KMS-11 (cell line): ENCODE data around the gene A1BG.

Experiments used
- H2AFZ ChIP-seq: fragments of 200-600 bp; sonication (generic); 2 replicates; pipeline ENCODE4 v1.6.1; 2016; ENCODE audit warnings: antibody characterized with exemption, mixed run types, low read depth
- H3K27ac ChIP-seq: fragments of 200-600 bp; sonication (generic); 2 replicates; pipeline ENCODE4 v1.6.1; 2016; ENCODE audit warnings: mild to moderate bottlenecking, mixed run types
- H3K27me3 ChIP-seq: fragments of 200-600 bp; sonication (generic); 2 replicates; pipeline ENCODE4 v1.6.1; 2017; ENCODE audit warnings: mild to moderate bottlenecking, low read depth, mixed run types, moderate library complexity; ENCODE audit not compliant: insufficient read depth
- H3K36me3 ChIP-seq: fragments of 200-600 bp; sonication (generic); 2 replicates; pipeline ENCODE4 v1.6.1; 2017; ENCODE audit warnings: mild to moderate bottlenecking, mixed run types; ENCODE audit not compliant: insufficient read depth
- H3K4me1 ChIP-seq: fragments of 200-600 bp; sonication (generic); 2 replicates; pipeline ENCODE4 v1.6.1; 2016; ENCODE audit warnings: mild to moderate bottlenecking, low read depth, mixed run types; ENCODE audit not compliant: poor library complexity, severe bottlenecking
- H3K4me2 ChIP-seq: fragments of 200-600 bp; sonication (generic); 2 replicates; pipeline ENCODE4 v1.7.0; 2016; ENCODE audit warnings: mild to moderate bottlenecking, mixed run types
- H3K4me3 ChIP-seq: fragments of 200-600 bp; sonication (generic); IDR thresholded peaks from 2 replicates; pipeline ENCODE4 v1.6.1; 2017; ENCODE audit warnings: low read depth, low read length, mixed read lengths; ENCODE audit not compliant: insufficient read depth
- H3K79me2 ChIP-seq: fragments of 200-600 bp; sonication (generic); 2 replicates; pipeline ENCODE4 v1.6.1; 2016; ENCODE audit warnings: low read depth, mixed run types; ENCODE audit not compliant: insufficient read depth
- H3K9ac ChIP-seq: fragments of 200-600 bp; sonication (generic); 2 replicates; pipeline ENCODE4 v1.6.1; 2016; ENCODE audit warnings: mild to moderate bottlenecking, mixed run types
- H4K20me1 ChIP-seq: fragments of 200-600 bp; sonication (generic); 2 replicates; pipeline ENCODE4 v1.6.1; 2016; ENCODE audit warnings: mild to moderate bottlenecking, mixed run types; ENCODE audit not compliant: insufficient read depth
- TF ChIP-seq, protein P1 (sequence below): fragments of 200-600 bp; sonication (generic); conservative IDR thresholded peaks from 2 replicates; pipeline ENCODE4 v1.6.1; 2017; ENCODE audit warnings: low read depth, mild to moderate bottlenecking, antibody characterized with exemption, low read length, moderate library complexity, mixed read lengths

Gene A1BG

DNA sequence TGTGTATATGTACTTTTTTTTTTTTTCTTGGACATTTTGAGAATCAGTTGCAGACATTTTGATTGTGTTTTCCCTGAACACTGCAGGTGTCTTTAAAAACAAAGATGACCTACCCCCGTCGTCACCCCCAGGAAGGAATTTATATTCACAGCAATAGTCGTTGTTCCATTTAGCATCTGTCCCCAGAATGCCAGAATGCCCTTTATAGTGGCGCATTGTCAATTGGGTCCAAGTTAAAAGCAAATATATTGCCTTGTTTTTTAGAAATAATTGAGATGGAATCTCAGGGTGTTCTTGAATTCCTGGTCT is 40.4 kb upstream of the A1BG start:
- Histone ChIP-seq H3K36me3 (peaks cover 21% of the 10 kb centered on the region; the same call in 1 of the 2 replicates), H3K4me3 (no peak overlapping the region), H2AFZ (no peak overlapping the region), H3K27ac (no peak overlapping the region), H3K79me2 (peaks cover 36% of the 10 kb centered on the region), H3K27me3 (no peaks in the 10 kb centered on the region), H3K9ac (no peak overlapping the region), H3K4me2 (no peak overlapping the region), H3K4me1 (peaks cover 29% of the 10 kb centered on the region), H4K20me1 (peaks cover 12% of the 10 kb centered on the region)
- TF ChIP-seq, protein P1, sequence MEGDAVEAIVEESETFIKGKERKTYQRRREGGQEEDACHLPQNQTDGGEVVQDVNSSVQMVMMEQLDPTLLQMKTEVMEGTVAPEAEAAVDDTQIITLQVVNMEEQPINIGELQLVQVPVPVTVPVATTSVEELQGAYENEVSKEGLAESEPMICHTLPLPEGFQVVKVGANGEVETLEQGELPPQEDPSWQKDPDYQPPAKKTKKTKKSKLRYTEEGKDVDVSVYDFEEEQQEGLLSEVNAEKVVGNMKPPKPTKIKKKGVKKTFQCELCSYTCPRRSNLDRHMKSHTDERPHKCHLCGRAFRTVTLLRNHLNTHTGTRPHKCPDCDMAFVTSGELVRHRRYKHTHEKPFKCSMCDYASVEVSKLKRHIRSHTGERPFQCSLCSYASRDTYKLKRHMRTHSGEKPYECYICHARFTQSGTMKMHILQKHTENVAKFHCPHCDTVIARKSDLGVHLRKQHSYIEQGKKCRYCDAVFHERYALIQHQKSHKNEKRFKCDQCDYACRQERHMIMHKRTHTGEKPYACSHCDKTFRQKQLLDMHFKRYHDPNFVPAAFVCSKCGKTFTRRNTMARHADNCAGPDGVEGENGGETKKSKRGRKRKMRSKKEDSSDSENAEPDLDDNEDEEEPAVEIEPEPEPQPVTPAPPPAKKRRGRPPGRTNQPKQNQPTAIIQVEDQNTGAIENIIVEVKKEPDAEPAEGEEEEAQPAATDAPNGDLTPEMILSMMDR, result no peak

DNA sequence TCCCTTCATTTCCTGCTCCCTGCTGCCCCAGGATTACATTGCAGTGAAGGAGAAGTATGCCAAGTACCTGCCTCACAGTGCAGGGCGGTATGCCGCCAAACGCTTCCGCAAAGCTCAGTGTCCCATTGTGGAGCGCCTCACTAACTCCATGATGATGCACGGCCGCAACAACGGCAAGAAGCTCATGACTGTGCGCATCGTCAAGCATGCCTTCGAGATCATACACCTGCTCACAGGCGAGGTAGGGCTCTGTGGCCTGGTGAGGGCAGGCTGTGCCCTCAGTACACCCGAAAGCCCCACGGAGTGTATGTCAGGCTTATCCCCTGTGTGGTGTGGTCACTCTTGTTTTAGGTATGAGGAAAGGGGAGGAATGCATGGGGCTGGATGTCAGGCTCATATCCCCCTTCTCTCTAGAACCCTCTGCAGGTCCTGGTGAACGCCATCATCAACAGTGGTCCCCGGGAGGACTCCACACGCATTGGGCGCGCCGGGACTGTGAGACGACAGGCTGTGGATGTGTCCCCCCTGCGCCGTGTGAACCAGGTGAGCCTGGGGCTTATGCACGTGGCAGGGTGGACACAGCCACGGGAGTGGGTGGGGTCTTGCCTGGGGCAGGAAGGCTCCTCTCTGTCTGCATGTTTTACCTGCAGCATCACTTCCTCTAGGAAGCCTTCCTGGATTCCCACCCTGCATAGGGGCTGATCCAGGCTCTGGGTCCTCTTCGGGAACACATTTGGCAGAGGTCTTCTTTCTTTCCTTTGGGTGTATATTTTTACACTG is 39.8 kb upstream of the A1BG start:
- no peak overlapping the region for H3K9ac ChIP-seq
- H3K36me3 ChIP-seq, result peaks cover 26% of the 10 kb centered on the region; the same call in 1 of the 2 replicates
- TF ChIP-seq, protein P1, result no peak
- H3K27ac ChIP-seq, result no peak overlapping the region
- H3K4me2 ChIP-seq, result no peak overlapping the region
- H3K27me3 ChIP-seq, result no peaks in the 10 kb centered on the region
- no peak overlapping the region for H2AFZ ChIP-seq
- peaks cover 34% of the 10 kb centered on the region for H3K4me1 ChIP-seq
- H3K79me2 ChIP-seq, result peaks cover 42% of the 10 kb centered on the region
- peaks cover 12% of the 10 kb centered on the region for H4K20me1 ChIP-seq
- H3K4me3 ChIP-seq, result no peak overlapping the region

DNA sequence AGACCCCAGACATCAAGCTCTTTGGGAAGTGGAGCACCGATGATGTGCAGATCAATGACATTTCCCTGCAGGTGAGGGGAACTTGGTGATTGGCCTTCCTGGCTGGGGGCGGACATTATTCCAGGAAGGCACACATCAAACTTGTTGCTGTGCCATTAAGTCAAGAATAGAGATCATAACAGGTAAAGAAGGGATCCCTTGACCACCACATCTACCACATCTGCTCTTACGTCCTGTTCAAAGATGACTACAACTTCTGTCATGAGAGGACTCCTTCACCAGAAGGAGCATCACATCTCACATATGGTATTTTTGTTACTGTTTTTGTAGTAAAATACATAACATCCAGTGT is 34.9 kb upstream of the A1BG start:
- H3K9ac ChIP-seq, result no peak overlapping the region
- peak overlapping the region; percentile 79 for H3K4me2 ChIP-seq
- H3K4me1 ChIP-seq, result peaks cover 45% of the 10 kb centered on the region
- no peak overlapping the region for H3K4me3 ChIP-seq
- H2AFZ ChIP-seq, result no peak overlapping the region
- TF ChIP-seq, protein P1, result no peak
- H3K27me3 ChIP-seq, result no peaks in the 10 kb centered on the region
- peaks cover 53% of the 10 kb centered on the region for H3K79me2 ChIP-seq
- H4K20me1 ChIP-seq, result peaks cover 12% of the 10 kb centered on the region
- peaks cover 28% of the 10 kb centered on the region; the same call in 1 of the 2 replicates for H3K36me3 ChIP-seq
- no peak overlapping the region for H3K27ac ChIP-seq

DNA sequence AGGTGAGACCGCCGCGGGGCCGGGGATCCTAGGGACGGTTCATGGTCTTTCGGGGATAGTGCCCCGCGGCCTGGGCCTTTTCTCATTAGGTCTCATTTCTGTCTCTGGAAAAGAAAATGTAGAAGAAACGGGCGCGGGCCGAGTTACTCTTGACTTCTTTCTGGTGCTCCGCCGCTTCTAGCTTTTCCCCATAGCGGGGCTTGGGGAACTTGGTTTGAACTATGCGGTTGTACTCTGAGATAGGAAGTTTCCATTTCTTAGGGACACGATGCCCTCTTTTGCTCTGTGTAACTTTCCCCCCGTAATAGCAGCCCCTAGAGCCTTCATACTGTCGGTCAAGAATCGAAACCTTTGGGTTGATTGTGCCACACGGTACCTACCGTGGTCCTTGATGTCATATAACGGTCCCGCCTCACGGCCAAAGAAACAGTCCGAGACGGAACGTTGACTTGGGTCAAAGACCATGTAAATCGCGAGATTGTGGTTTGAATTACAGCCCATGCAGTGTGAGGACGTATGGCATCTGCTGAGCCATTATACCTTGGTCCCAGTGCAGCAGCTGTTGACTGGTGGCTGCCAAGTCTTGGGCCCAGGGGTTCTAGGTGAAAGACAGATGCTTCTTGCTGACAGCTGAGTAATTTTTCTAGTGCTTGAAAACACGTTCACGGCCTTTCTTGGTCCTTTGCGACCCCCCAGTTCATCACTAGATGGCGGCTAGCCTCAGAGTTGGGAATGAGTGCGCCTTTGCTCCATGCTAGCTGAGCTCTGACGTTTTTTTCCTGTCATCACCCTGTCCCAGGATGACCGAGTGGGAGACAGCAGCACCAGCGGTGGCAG is 34.3 kb upstream of the A1BG start:
- peak overlapping the region; percentile 79 for H3K4me2 ChIP-seq
- H3K9ac ChIP-seq, result peak overlapping the region; percentile 85
- H4K20me1 ChIP-seq, result peaks cover 12% of the 10 kb centered on the region
- no peak overlapping the region for H3K4me3 ChIP-seq
- H3K79me2 ChIP-seq, result peaks cover 53% of the 10 kb centered on the region
- no peaks in the 10 kb centered on the region for H3K27me3 ChIP-seq
- peak overlapping the region; percentile 93 for H3K27ac ChIP-seq
- H3K36me3 ChIP-seq, result peaks cover 22% of the 10 kb centered on the region; the same call in 1 of the 2 replicates
- peak overlapping the region; percentile 76 for H2AFZ ChIP-seq
- H3K4me1 ChIP-seq, result peaks cover 45% of the 10 kb centered on the region
- TF ChIP-seq, protein P1, result no peak
